Measurements from ENCODE around the gene POU4F2.

Gene POU4F2

GRCh38 chr4:146638786-146639505 is at the start of gene POU4F2:
Gene POU4F2 (plus strand): TSS chr4:146638893. CDS start chr4:146639141, 248 bp downstream.
- peak within 1 kb of the TSS; percentile 61 for H3K4me3 ChIP-seq
- H3K27ac ChIP-seq: no peak within 1 kb of the TSS
- no peak for DNase-seq (ENCODE audit: low spot score)
- TF ChIP-seq CTCF (IDR thresholded peaks at IDR 0.05): no peak

GRCh38 chr4:146590801-146591200 is 47.9 kb upstream of the POU4F2 start:
- Histone ChIP-seq H3K27ac (no peak overlapping the region), H3K4me3 (no peak overlapping the region)
- DNase-seq (ENCODE audit: low spot score): no peak
- no peak for TF ChIP-seq CTCF (IDR thresholded peaks at IDR 0.05)

GRCh38 chr4:146592019-146592418 is 46.7 kb upstream of the POU4F2 start:
- Histone ChIP-seq H3K4me3 (no peak overlapping the region), H3K27ac (no peak overlapping the region)
- TF ChIP-seq CTCF (IDR thresholded peaks at IDR 0.05): no peak
- DNase-seq (ENCODE audit: low spot score): no peak

GRCh38 chr4:146632770-146633470 is 5.8 kb upstream of the POU4F2 start:
- no peak for TF ChIP-seq CTCF (IDR thresholded peaks at IDR 0.05)
- no peak overlapping the region for H3K27ac ChIP-seq
- DNase-seq (ENCODE audit: low spot score): no peak
- no peak overlapping the region for H3K4me3 ChIP-seq

GRCh38 chr4:146633471-146633800 is 5.3 kb upstream of the POU4F2 start:
- DNase-seq (ENCODE audit: low spot score): no peak
- Histone ChIP-seq H3K27ac (no peak overlapping the region), H3K4me3 (no peak overlapping the region)
- no peak for TF ChIP-seq CTCF (IDR thresholded peaks at IDR 0.05)

- DNase-seq (ENCODE audit: low spot score): no peak
- no peak for TF ChIP-seq CTCF (IDR thresholded peaks at IDR 0.05)
- no peak overlapping the region for H3K4me3 ChIP-seq
- no peak overlapping the region for H3K27ac ChIP-seq
These were observed 3.9 kb upstream of the POU4F2 start for GRCh38 chr4:146634825-146635224.
